CD4-positive, alpha-beta T cell treated with Interleukin-4 for 1 hour (primary cell): Measurements from ENCODE around the gene MGRN1.
A peak's percentile ranks its signal among the peaks of the same experiment; 100 is the strongest.

ENCODE experiments used
- DNase-seq, 2 donors: peaks; one replicate each; pipeline ENCODE4 v3.0.0-alpha.2; 2020 to 2022

The MGRN1 gene

GRCh38 chr16:4625560-4626159, 1.0 kb downstream of the MGRN1 start:
- DNase-seq: no peak

GRCh38 chr16:4626396-4626795, 1.8 kb downstream of the MGRN1 start:
- no peak for DNase-seq

GRCh38 chr16:4628283-4628682, 3.7 kb downstream of the MGRN1 start:
- DNase-seq: no peak

- no peak for DNase-seq
These were observed 6.8 kb downstream of the MGRN1 start for GRCh38 chr16:4631444-4631843.

- DNase-seq: no peak
These were observed 9.4 kb downstream of the MGRN1 start for GRCh38 chr16:4633910-4634635.

- no peak for DNase-seq
These were observed 10.1 kb downstream of the MGRN1 start for GRCh38 chr16:4634768-4635167.

- no peak for DNase-seq
These were observed 11.6 kb downstream of the MGRN1 start for GRCh38 chr16:4636196-4636595.

- DNase-seq: no peak
These were observed 13.0 kb downstream of the MGRN1 start for GRCh38 chr16:4637501-4638166.

GRCh38 chr16:4639899-4640509, 15.4 kb downstream of the MGRN1 start:
- DNase-seq: no peak

- no peak for DNase-seq
These were observed 16.1 kb downstream of the MGRN1 start for GRCh38 chr16:4640572-4641305.

- no peak for DNase-seq
These were observed 16.7 kb downstream of the MGRN1 start for GRCh38 chr16:4641306-4641687.

- DNase-seq: no peak
These were observed 17.3 kb downstream of the MGRN1 start for GRCh38 chr16:4641895-4642294.

- no peak for DNase-seq
These were observed 22.4 kb downstream of the MGRN1 start for GRCh38 chr16:4646773-4647643.

GRCh38 chr16:4647644-4647980, 23.0 kb downstream of the MGRN1 start:
- no peak for DNase-seq

- no peak for DNase-seq
These were observed 24.3 kb downstream of the MGRN1 start for GRCh38 chr16:4648917-4649316.

GRCh38 chr16:4649744-4650442, 25.3 kb downstream of the MGRN1 start:
- DNase-seq: peak in 1 of 2 donors; percentile 27

- peak; percentile 79 to 80 for DNase-seq
These were observed 25.9 kb downstream of the MGRN1 start for GRCh38 chr16:4650443-4651074.

- DNase-seq: no peak
These were observed 27.2 kb downstream of the MGRN1 start for GRCh38 chr16:4651827-4652226.

- DNase-seq: no peak
These were observed 27.9 kb downstream of the MGRN1 start for GRCh38 chr16:4652561-4652960.

GRCh38 chr16:4654011-4654963, 29.7 kb downstream of the MGRN1 start:
- DNase-seq: no peak
